ENCODE measurements around the gene EPN3.

Gene EPN3

GRCh38 chr17:50551433-50551815 is 18.9 kb downstream of the EPN3 start:
- no peak for DNase-seq

- DNase-seq: no peak
Observed at GRCh38 chr17:50551884-50552283, 19.3 kb downstream of the EPN3 start.

GRCh38 chr17:50554201-50554600 is 21.7 kb downstream of the EPN3 start:
- no peak for DNase-seq

- no peak for DNase-seq
Observed at GRCh38 chr17:50556803-50557202, 24.3 kb downstream of the EPN3 start.

GRCh38 chr17:50557630-50558029 is 25.1 kb downstream of the EPN3 start:
- DNase-seq: no peak

GRCh38 chr17:50558091-50558490 is 25.6 kb downstream of the EPN3 start:
- DNase-seq: no peak

- DNase-seq: no peak
Observed at GRCh38 chr17:50558581-50558940, 26.0 kb downstream of the EPN3 start.

GRCh38 chr17:50558941-50559614 is 26.5 kb downstream of the EPN3 start:
- no peak for DNase-seq

- DNase-seq: no peak
Observed at GRCh38 chr17:50559674-50560184, 27.2 kb downstream of the EPN3 start.

- DNase-seq: peak; percentile 88
Observed at GRCh38 chr17:50560185-50560824, 27.8 kb downstream of the EPN3 start, which contains the start of gene CACNA1G. CACNA1G (plus strand) TSS chr17:50560715; CDS start chr17:50561460, 745 bp downstream.

GRCh38 chr17:50560931-50561745 is 28.6 kb downstream of the EPN3 start:
- no peak for DNase-seq

GRCh38 chr17:50561746-50562141 is 29.2 kb downstream of the EPN3 start:
- no peak for DNase-seq

GRCh38 chr17:50562242-50563091 is 29.9 kb downstream of the EPN3 start:
- no peak for DNase-seq

- DNase-seq: no peak
Observed at GRCh38 chr17:50563092-50563511, 30.6 kb downstream of the EPN3 start.

- DNase-seq: no peak
Observed at GRCh38 chr17:50564916-50565315, 32.4 kb downstream of the EPN3 start.

- DNase-seq: no peak
Observed at GRCh38 chr17:50565402-50566350, 33.1 kb downstream of the EPN3 start.

- no peak for DNase-seq
Observed at GRCh38 chr17:50566886-50567285, 34.4 kb downstream of the EPN3 start.

GRCh38 chr17:50568659-50569058 is 36.1 kb downstream of the EPN3 start:
- DNase-seq: no peak

GRCh38 chr17:50569592-50569991 is 37.1 kb downstream of the EPN3 start:
- DNase-seq: no peak

GRCh38 chr17:50570032-50570431 is 37.5 kb downstream of the EPN3 start:
- DNase-seq: no peak

GRCh38 chr17:50570528-50570927 is 38.0 kb downstream of the EPN3 start:
- no peak for DNase-seq

GRCh38 chr17:50571681-50572080 is 39.1 kb downstream of the EPN3 start:
- no peak for DNase-seq

Measured in NCI-H510A (cell line).